HepG2 (cell line): ENCODE data around the gene CDC37L1. TPM values are rescaled to one million over a fixed set of nuclear protein-coding genes. Genes with fewer than 3 reads are reported as not detected.

Source experiments
- ADNP ChIP-seq: sonication (generic); formaldehyde crosslinking; IDR thresholded peaks from 2 replicates; pipeline ENCODE4 v1.4.0; 2020; ENCODE audit warnings: missing genetic modification reagents
- ARID4A ChIP-seq: sonication (generic); formaldehyde crosslinking; IDR thresholded peaks from 2 replicates; pipeline ENCODE4 v1.5.0; 2020; ENCODE audit warnings: mild to moderate bottlenecking, missing genetic modification reagents, borderline replicate concordance
- ARNT2 ChIP-seq: sonication (generic); formaldehyde crosslinking; IDR thresholded peaks from 2 replicates; pipeline ENCODE4 v1.8.0; 2022; ENCODE audit warnings: mild to moderate bottlenecking, low read depth, missing genetic modification reagents, moderate library complexity
- ATAD3A ChIP-seq: sonication (generic); formaldehyde crosslinking; IDR thresholded peaks from 2 replicates; pipeline ENCODE4 v1.4.0; 2020; ENCODE audit warnings: missing genetic modification reagents
- BCL6 ChIP-seq: IDR thresholded peaks from 2 replicates; pipeline ENCODE4 v1.6.1; 2016; ENCODE audit warnings: missing genetic modification reagents, missing compliant biosample characterization
- DPF2 ChIP-seq: sonication (generic); formaldehyde crosslinking; IDR thresholded peaks from 2 replicates; pipeline ENCODE4 v1.4.0; 2020; ENCODE audit warnings: mild to moderate bottlenecking, low read depth, missing genetic modification reagents, borderline replicate concordance
- E2F5 ChIP-seq: sonication (generic); formaldehyde crosslinking; conservative IDR thresholded peaks from 2 replicates; pipeline ENCODE4 v1.4.0; 2020; ENCODE audit warnings: missing genetic modification reagents
- HHEX ChIP-seq: IDR thresholded peaks from 2 replicates; pipeline ENCODE4 v1.6.1; 2016; ENCODE audit warnings: control low read depth
- MAFG ChIP-seq: sonication (generic); formaldehyde crosslinking; IDR thresholded peaks from 2 replicates; pipeline ENCODE4 v1.5.1; 2020; ENCODE audit warnings: mild to moderate bottlenecking, missing genetic modification reagents
- MXI1 ChIP-seq: IDR thresholded peaks from 3 replicates; pipeline ENCODE4 v1.6.1; 2012; ENCODE audit warnings: low read depth, low read length, inconsistent platforms, borderline replicate concordance
- NCOA1 ChIP-seq: sonication (generic); formaldehyde crosslinking; IDR thresholded peaks from 2 replicates; pipeline ENCODE4 v1.9.0; 2021; ENCODE audit warnings: missing genetic modification reagents
- ONECUT2 ChIP-seq: sonication (generic); formaldehyde crosslinking; IDR thresholded peaks from 2 replicates; pipeline ENCODE4 v1.4.0; 2020; ENCODE audit warnings: missing genetic modification reagents
- PTBP1 ChIP-seq: fragments of 200-400 bp; formaldehyde crosslinking; IDR thresholded peaks from 2 replicates; pipeline ENCODE4 v1.6.1; 2018; ENCODE audit warnings: low read length, low read depth; ENCODE audit not compliant: poor library complexity, severe bottlenecking
- ZC3H4 ChIP-seq: sonication (generic); formaldehyde crosslinking; IDR thresholded peaks from 2 replicates; pipeline ENCODE4 v1.4.0; 2020; ENCODE audit warnings: missing genetic modification reagents, borderline replicate concordance
- ZNF160 ChIP-seq: sonication (generic); formaldehyde crosslinking; IDR thresholded peaks from 2 replicates; pipeline ENCODE4 v1.8.0; 2022; ENCODE audit warnings: mild to moderate bottlenecking, inconsistent platforms, missing genetic modification reagents
- ZNF30 ChIP-seq: sonication (generic); formaldehyde crosslinking; IDR thresholded peaks from 2 replicates; pipeline ENCODE4 v1.5.0; 2020; ENCODE audit warnings: mild to moderate bottlenecking, missing genetic modification reagents
- ZNF317 ChIP-seq: sonication (generic); formaldehyde crosslinking; IDR thresholded peaks from 2 replicates; pipeline ENCODE4 v1.5.0; 2020; ENCODE audit warnings: mild to moderate bottlenecking, missing genetic modification reagents
- ZNF672 ChIP-seq: sonication (generic); formaldehyde crosslinking; IDR thresholded peaks from 2 replicates; pipeline ENCODE4 v1.8.1; 2022; ENCODE audit warnings: missing genetic modification reagents
- ZNF710 ChIP-seq: sonication (generic); formaldehyde crosslinking; IDR thresholded peaks from 2 replicates; pipeline ENCODE4 v1.5.0; 2020; ENCODE audit warnings: mild to moderate bottlenecking, missing genetic modification reagents, borderline replicate concordance
- ZNF713 ChIP-seq: sonication (generic); formaldehyde crosslinking; IDR thresholded peaks from 2 replicates; pipeline ENCODE4 v1.4.0; 2020; ENCODE audit warnings: mild to moderate bottlenecking, missing genetic modification reagents
- ZNF747 ChIP-seq: sonication (generic); formaldehyde crosslinking; IDR thresholded peaks from 2 replicates; pipeline ENCODE4 v1.8.1; 2023; ENCODE audit warnings: missing genetic modification reagents, mild to moderate bottlenecking, borderline replicate concordance
- polyA plus RNA-seq, 8 experiments: library from polyadenylated mRNA; depleted of rRNA in 3 of 8; stranded (reverse) in 7 of 8; unstranded in 1 of 8; fragments of >200 nt; fragmentation: Illumina TruSeq in 4 of 8; extraction: Trizol in 4 of 8; gene quantifications; 2 replicates each; pipeline versions ENCODE4 v1.2.1 to v1.2.3, GENCODE V29; 2011 to 2016; ENCODE audit warnings: low read depth in 4 of 8, missing spikeins in 1 of 8, mixed read lengths in 1 of 8; ENCODE audit not compliant: insufficient read depth in 1 of 8
- total RNA-seq, 5 experiments: library from RNA; depleted of rRNA; stranded (reverse); fragments of >200 nt; fragmentation: Illumina TruSeq; extraction: Trizol; gene quantifications; 2 replicates each; pipeline ENCODE4 v1.2.3, GENCODE V29; 2016; ENCODE audit warnings: low read depth in 1 of 5

CDC37L1 gene
- total and polyA plus RNA-seq, 2 of the 13 experiments (the other 11 are each of a cell fraction or from before 2014, with no cell fraction given) = 5.5 to 17.0 TPM

- TF ChIP-seq BCL6 (CRISPR knock-in tag) = peak; percentile 48
- TF ChIP-seq HHEX (CRISPR knock-in tag) = no peak
- no peak; the same call in 1 of the 2 replicates for TF ChIP-seq ZNF747 (CRISPR knock-in tag)
- no peak for TF ChIP-seq ADNP
- TF ChIP-seq ZC3H4 = no peak
- peak; percentile 89 for TF ChIP-seq ARID4A (CRISPR knock-in tag)
- TF ChIP-seq DPF2 (CRISPR knock-in tag) = no peak
- TF ChIP-seq ZNF160 (CRISPR knock-in tag) = no peak; the same call in 1 of the 2 replicates
- 0 out of 2 replicates have a peak, but pooled peaks have one; percentile 40 for TF ChIP-seq ZNF672 (CRISPR knock-in tag)
- no peak; the same call in 1 of the 2 replicates for TF ChIP-seq ZNF30
- TF ChIP-seq MXI1 = peak; percentile 92
- TF ChIP-seq ARNT2 (CRISPR knock-in tag) = peak; percentile 91; the same call in 1 of the 2 replicates
- peak; percentile 38; the same call in 1 of the 2 replicates for TF ChIP-seq ZNF317
- no peak for TF ChIP-seq ONECUT2 (CRISPR knock-in tag)
- no peak for TF ChIP-seq NCOA1 (CRISPR knock-in tag)
- TF ChIP-seq ZNF710 (CRISPR knock-in tag) = no peak; the same call in none of the 2 replicates
- TF ChIP-seq ATAD3A (CRISPR knock-in tag) = no peak
- no peak for TF ChIP-seq ZNF713 (CRISPR knock-in tag)
- TF ChIP-seq MAFG = no peak
- 0 out of 2 replicates have a peak, but pooled peaks have one; percentile 51 for TF ChIP-seq E2F5 (CRISPR knock-in tag)
- TF ChIP-seq PTBP1 = no peak
Observed at GRCh38 chr9:4679268-4680172, at the start of gene CDC37L1 (continued).
